B cell (primary cell): ENCODE results near the gene CD2.

Experiments used
- CTCF ChIP-seq: fragments of 200-600 bp; IDR thresholded peaks from one replicate; pipeline ENCODE4 v1.8.0; 2022; ENCODE audit warnings: antibody characterized with exemption, mild to moderate bottlenecking
- EZH2 ChIP-seq: IDR thresholded peaks from 2 replicates; pipeline ENCODE4 v1.6.1; 2012; ENCODE audit warnings: borderline replicate concordance, low read depth, mild to moderate bottlenecking, moderate library complexity, low read length; ENCODE audit not compliant: insufficient read depth, poor library complexity, severe bottlenecking

- TF ChIP-seq EZH2 (no peak), CTCF (no peak)
Measured at GRCh38 chr1:116764466-116764898, 10.3 kb downstream of the CD2 start.
